GM18858 (cell line): Measurements from ENCODE around the gene ASPM.
A peak's percentile ranks its signal among the peaks of the same experiment; 100 is the strongest.

Source experiments
- ATAC-seq: cut with Tn5 transposase; IDR thresholded peaks from one replicate; pipeline ENCODE4 v1.9.1; 2021; ENCODE audit not compliant: unreplicated experiment

The ASPM gene

GRCh38 chr1:197146101-197147095 lies at the start of gene ASPM:
TSS of gene ASPM (minus strand) at chr1:197146669. CDS start at chr1:197146437, 232 bp downstream.
- peak; percentile 95 for ATAC-seq

- no peak for ATAC-seq
These were observed 48.6 kb upstream of the ASPM start for GRCh38 chr1:197195100-197195499.

- ATAC-seq, result no peak
These were observed 37.7 kb upstream of the ASPM start for GRCh38 chr1:197184190-197184589.

- no peak for ATAC-seq
These were observed 36.8 kb upstream of the ASPM start for GRCh38 chr1:197183195-197183748.

GRCh38 chr1:197182716-197183115 lies 36.2 kb upstream of the ASPM start:
- no peak for ATAC-seq

GRCh38 chr1:197181982-197182381 lies 35.5 kb upstream of the ASPM start:
- peak; percentile 56 for ATAC-seq

GRCh38 chr1:197180252-197180878 lies 33.9 kb upstream of the ASPM start:
- peak; percentile 48 for ATAC-seq

GRCh38 chr1:197178998-197179397 lies 32.5 kb upstream of the ASPM start:
- ATAC-seq, result peak; percentile 66

- ATAC-seq, result no peak
These were observed 28.3 kb upstream of the ASPM start for GRCh38 chr1:197174818-197175217.

- no peak for ATAC-seq
These were observed 27.4 kb upstream of the ASPM start for GRCh38 chr1:197173571-197174507.

GRCh38 chr1:197171531-197171930 lies 25.1 kb upstream of the ASPM start:
- no peak for ATAC-seq

GRCh38 chr1:197170538-197170937 lies 24.1 kb upstream of the ASPM start:
- ATAC-seq, result no peak

- no peak for ATAC-seq
These were observed 13.0 kb upstream of the ASPM start for GRCh38 chr1:197159461-197159860.

- no peak for ATAC-seq
These were observed 10.2 kb upstream of the ASPM start for GRCh38 chr1:197156692-197157091.

- no peak for ATAC-seq
These were observed 6.2 kb upstream of the ASPM start for GRCh38 chr1:197152662-197153061.

- no peak for ATAC-seq
These were observed 4.7 kb upstream of the ASPM start for GRCh38 chr1:197151185-197151584.

GRCh38 chr1:197150336-197151005 lies 4.0 kb upstream of the ASPM start:
- ATAC-seq, result no peak

- ATAC-seq, result no peak
These were observed 2.9 kb upstream of the ASPM start for GRCh38 chr1:197149340-197149739.

- no peak for ATAC-seq
These were observed 934 bp downstream of the ASPM start for GRCh38 chr1:197145446-197146024.
